IMR-90 (cell line): ENCODE results near the gene GRM8. TPM values are rescaled to one million over a fixed set of nuclear protein-coding genes. Genes with fewer than 3 reads are reported as not detected.

ENCODE experiments used
- ATAC-seq: fragments of 200-7000 bp; cut with Tn5 transposase; 2 replicates; pipeline ENCODE4 v1.9.1; 2020; ENCODE audit warnings: low read depth, mild to moderate bottlenecking, moderate library complexity
- BruUV-seq: library from RNA; stranded (reverse); fragments of 400-500 nt; replicated peaks from 2 replicates; lab custom pipeline; 2021; lab: Mats Ljungman, UMichigan
- CTCF ChIA-PET: fragments of 300-600 bp; formaldehyde crosslinking; extraction: SDS; loops from one replicate; lab custom pipeline; 2021; ENCODE audit warnings: antibody characterized with exemption; lab: Yijun Ruan, JAX
- POLR2A ChIA-PET: fragments of 300-600 bp; sonication (Branson Sonifier 250); formaldehyde crosslinking; loops from one replicate; lab custom pipeline; 2022; ENCODE audit warnings: antibody characterized with exemption; ENCODE audit not compliant: unreplicated experiment; lab: Charles Lee
- DNase-seq: peaks from one replicate; pipeline ENCODE4 v3.0.0; 2013
- H2AFZ ChIP-seq: replicated peaks from 2 replicates; pipeline ENCODE3; 2013; ENCODE audit warnings: low read length, mild to moderate bottlenecking; ENCODE audit not compliant: poor library complexity
- H2AK5ac ChIP-seq: 2 replicates; pipeline ENCODE4 v1.6.1; 2013; ENCODE audit warnings: low read depth, low read length, inconsistent platforms
- H2AK9ac ChIP-seq: replicated peaks from 2 replicates; pipeline ENCODE3; 2013; ENCODE audit warnings: mild to moderate bottlenecking, low read depth, low read length, moderate library complexity; ENCODE audit not compliant: poor library complexity
- H2BK120ac ChIP-seq: 2 replicates; pipeline ENCODE4 v1.6.1; 2013; ENCODE audit warnings: low read depth, low read length, inconsistent platforms
- H2BK15ac ChIP-seq: 3 replicates; pipeline ENCODE4 v1.6.1; 2013; ENCODE audit warnings: low read depth, low read length, inconsistent platforms
- H2BK20ac ChIP-seq: 2 replicates; pipeline ENCODE4 v1.6.1; 2013; ENCODE audit warnings: low read depth, mild to moderate bottlenecking, inconsistent platforms, low read length, moderate library complexity
- H2BK5ac ChIP-seq: 2 replicates; pipeline ENCODE4 v1.6.1; 2013; ENCODE audit warnings: mild to moderate bottlenecking, low read depth, low read length, inconsistent platforms; ENCODE audit not compliant: poor library complexity, severe bottlenecking
- H3K14ac ChIP-seq: replicated peaks from 2 replicates; pipeline ENCODE4 v1.6.1; 2013; ENCODE audit warnings: low read depth, low read length, inconsistent platforms
- H3K18ac ChIP-seq: 2 replicates; pipeline ENCODE4 v1.6.1; 2013; ENCODE audit warnings: low read depth, low read length, control low read depth
- H3K23ac ChIP-seq: 2 replicates; pipeline ENCODE4 v1.6.1; 2013; ENCODE audit warnings: low read depth, low read length, inconsistent platforms
- H3K27ac ChIP-seq: 2 replicates; pipeline ENCODE4 v1.5.1; 2013; ENCODE audit warnings: mild to moderate bottlenecking, control low read depth, low read length; ENCODE audit not compliant: insufficient read depth
- H3K27me3 ChIP-seq: 2 replicates; pipeline ENCODE4 v1.6.1; 2013; ENCODE audit warnings: low read length; ENCODE audit not compliant: control insufficient read depth, insufficient read depth
- H3K36me3 ChIP-seq: 2 replicates; pipeline ENCODE4 v1.6.1; 2013; ENCODE audit warnings: low read length, mixed read lengths; ENCODE audit not compliant: control insufficient read depth, insufficient read depth
- H3K4ac ChIP-seq: 2 replicates; pipeline ENCODE4 v1.6.1; 2013; ENCODE audit warnings: low read depth, low read length, inconsistent platforms
- H3K4me1 ChIP-seq: 2 replicates; pipeline ENCODE4 v1.6.1; 2013; ENCODE audit warnings: low read length, mixed read lengths; ENCODE audit not compliant: control insufficient read depth, insufficient read depth
- H3K4me2 ChIP-seq: 2 replicates; pipeline ENCODE4 v1.6.1; 2013; ENCODE audit warnings: low read depth, mild to moderate bottlenecking, control low read depth, low read length, moderate library complexity
- H3K4me3 ChIP-seq: 2 replicates; pipeline ENCODE4 v1.5.1; 2013; ENCODE audit warnings: low read depth, mild to moderate bottlenecking, control low read depth, low read length, moderate library complexity; ENCODE audit not compliant: insufficient read depth
- H3K56ac ChIP-seq: 2 replicates; pipeline ENCODE4 v1.6.1; 2013; ENCODE audit warnings: low read length, inconsistent platforms; ENCODE audit not compliant: insufficient read depth; ENCODE audit errors: extremely low read depth
- H3K79me1 ChIP-seq, 2 experiments: 2 replicates each; pipeline ENCODE4 v1.6.1; 2013; ENCODE audit warnings: low read length in 2 of 2, inconsistent platforms in 1 of 2, low read depth in 1 of 2
- H3K9ac ChIP-seq: 2 replicates; pipeline ENCODE4 v1.6.1; 2013; ENCODE audit warnings: low read depth, low read length, control low read depth
- H3K9me1 ChIP-seq: 2 replicates; pipeline ENCODE4 v1.6.1; 2013; ENCODE audit warnings: low read length, inconsistent platforms; ENCODE audit not compliant: insufficient read depth
- H3K9me3 ChIP-seq: 2 replicates; pipeline ENCODE4 v1.6.1; 2013; ENCODE audit warnings: low read length; ENCODE audit not compliant: control insufficient read depth, insufficient read depth
- H4K20me1 ChIP-seq: 2 replicates; pipeline ENCODE4 v1.6.1; 2013; ENCODE audit warnings: low read length, inconsistent platforms; ENCODE audit not compliant: insufficient read depth
- H4K5ac ChIP-seq: 2 replicates; pipeline ENCODE4 v1.6.1; 2013; ENCODE audit warnings: mild to moderate bottlenecking, low read depth, low read length, control low read depth
- H4K8ac ChIP-seq, 2 experiments: 2 replicates each; pipeline ENCODE4 v1.6.1; 2013; ENCODE audit warnings: low read depth in 2 of 2, low read length in 2 of 2, control low read depth in 1 of 2, inconsistent platforms in 1 of 2
- H4K91ac ChIP-seq: 2 replicates; pipeline ENCODE4 v1.6.1; 2013; ENCODE audit warnings: low read depth, low read length, inconsistent platforms; ENCODE audit not compliant: insufficient read depth
- BHLHE40 ChIP-seq: fragments of 150-350 bp; IDR thresholded peaks from 2 replicates; pipeline ENCODE4 v1.6.1; 2016; ENCODE audit warnings: mild to moderate bottlenecking, low read depth, low read length
- CEBPB ChIP-seq: IDR thresholded peaks from 2 replicates; pipeline ENCODE4 v1.6.1; 2012; ENCODE audit warnings: low read depth, low read length, improper control_type of control experiment
- CHD1 ChIP-seq: IDR thresholded peaks from 2 replicates; pipeline ENCODE4 v1.6.1; 2012; ENCODE audit warnings: low read depth, low read length, improper control_type of control experiment
- FOS ChIP-seq: fragments of 150-350 bp; IDR thresholded peaks from 2 replicates; pipeline ENCODE4 v1.6.1; 2016; ENCODE audit warnings: low read depth, low read length
- MAFK ChIP-seq: IDR thresholded peaks from 2 replicates; pipeline ENCODE4 v1.6.1; 2012; ENCODE audit warnings: low read depth, low read length, improper control_type of control experiment
- MAZ ChIP-seq: IDR thresholded peaks from 2 replicates; pipeline ENCODE4 v1.6.1; 2012; ENCODE audit warnings: low read depth, mild to moderate bottlenecking, low read length, improper control_type of control experiment, moderate library complexity, borderline replicate concordance
- MXI1 ChIP-seq: IDR thresholded peaks from 2 replicates; pipeline ENCODE4 v1.6.1; 2012; ENCODE audit warnings: low read depth, mild to moderate bottlenecking, low read length, moderate library complexity, borderline replicate concordance
- NFE2L2 ChIP-seq: fragments of 150-350 bp; IDR thresholded peaks from 2 replicates; pipeline ENCODE4 v1.6.1; 2016; ENCODE audit warnings: low read depth, mild to moderate bottlenecking, low read length
- POLR2A ChIP-seq: IDR thresholded peaks from 2 replicates; pipeline ENCODE4 v1.6.1; 2012; ENCODE audit warnings: mild to moderate bottlenecking, low read depth, low read length
- RAD21 ChIP-seq: IDR thresholded peaks from 2 replicates; pipeline ENCODE4 v1.6.1; 2012; ENCODE audit warnings: low read length, improper control_type of control experiment
- RCOR1 ChIP-seq: IDR thresholded peaks from 2 replicates; pipeline ENCODE4 v1.6.1; 2012; ENCODE audit warnings: mild to moderate bottlenecking, low read length, improper control_type of control experiment; ENCODE audit not compliant: insufficient replicate concordance
- RFX5 ChIP-seq: IDR thresholded peaks from 2 replicates; pipeline ENCODE4 v1.8.0; 2012; ENCODE audit warnings: low read depth, mild to moderate bottlenecking, low read length, moderate library complexity
- SMC3 ChIP-seq: fragments of 150-350 bp; IDR thresholded peaks from 2 replicates; pipeline ENCODE4 v1.6.1; 2016; ENCODE audit warnings: low read depth, mild to moderate bottlenecking, antibody characterized with exemption, low read length, moderate library complexity
- WGBS, 2 experiments: methylation state at CpG; one replicate each; pipeline versions ENCODE4 v1.1.5 to v1.1.7; 2013; ENCODE audit warnings: missing lambda C conversion rate in 2 of 2; ENCODE audit not compliant: insufficient read length in 1 of 2; ENCODE audit errors: extremely low coverage in 2 of 2; 5-methylcytosine and 5-hydroxymethylcytosine counted together
- dilution Hi-C: fragments of 300-500 bp; cut with HindIII; formaldehyde crosslinking; loops from one replicate; pipeline ENCODE4 v1.14.3; 2018; ENCODE audit warnings: low sequenced_read_pairs; ENCODE audit not compliant: unreplicated experiment
- in situ Hi-C: fragments of 300-500 bp; cut with MboI; formaldehyde crosslinking; loops from 3 replicates; pipeline ENCODE4 v1.14.3; 2019; ENCODE audit warnings: low sequenced_read_pairs, inconsistent platforms, mixed read lengths
- intact Hi-C: fragments of 100-400 bp; cut with micrococcal nuclease; formaldehyde crosslinking; loops from 2 replicates; pipeline ENCODE4 v1.10.0; 2022
- polyA plus RNA-seq, 3 experiments: library from polyadenylated mRNA; depleted of rRNA; stranded (reverse); fragments of >200 nt; gene quantifications; 2 replicates each; pipeline ENCODE4 v1.2.3, GENCODE V29; 2012; ENCODE audit warnings: low replicate concordance in 1 of 3
- total RNA-seq: library from RNA; depleted of rRNA; stranded (reverse); fragments of >200 nt; gene quantifications from 2 replicates; pipeline ENCODE4 v1.2.3, GENCODE V29; 2012
- TF ChIP-seq, protein P1 (sequence below): fragments of 150-350 bp; IDR thresholded peaks from 2 replicates; pipeline ENCODE4 v1.6.1; 2017; ENCODE audit warnings: mild to moderate bottlenecking, antibody characterized with exemption, low read length, low read depth
- TF ChIP-seq, protein P2 (sequence below): fragments of 150-350 bp; IDR thresholded peaks from 2 replicates; pipeline ENCODE4 v1.6.1; 2016; ENCODE audit warnings: low read depth, mild to moderate bottlenecking, low read length, moderate library complexity, borderline replicate concordance
- TF ChIP-seq, protein P3 (sequence below): conservative IDR thresholded peaks from 2 replicates; pipeline ENCODE4 v1.5.1; 2012; ENCODE audit warnings: mild to moderate bottlenecking, low read depth, low read length, improper control_type of control experiment

GRM8 gene
- total and polyA plus RNA-seq, 2 of the 4 experiments (the other 2 are of a cell fraction), result not detected

DNA sequence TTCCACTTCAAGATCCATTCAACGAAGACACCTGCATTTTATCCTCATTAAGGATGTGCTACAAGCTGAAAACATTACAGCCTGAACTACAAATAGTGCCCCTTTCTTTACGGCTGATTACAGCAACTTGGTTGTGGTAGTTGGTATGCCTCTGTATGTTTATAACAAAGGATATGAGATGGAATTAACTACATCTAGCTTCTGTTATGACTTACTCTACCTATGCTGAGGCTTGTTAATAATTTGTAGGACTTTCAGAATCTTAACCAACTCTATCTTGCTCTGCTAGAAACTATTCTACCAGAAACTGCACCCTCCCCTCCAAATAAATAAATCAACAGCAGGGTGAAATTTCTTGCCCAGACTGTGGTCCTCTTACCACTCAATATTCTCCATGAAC is 448.1 kb downstream of the GRM8 start:
- Histone ChIP-seq H3K4me1 (no peaks in the 10 kb centered on the region), H4K5ac (no peak overlapping the region), H3K79me1 (no peaks in the 10 kb centered on the region), H3K36me3 (no peaks in the 10 kb centered on the region), H2AK9ac (no peak overlapping the region), H4K20me1 (no peaks in the 10 kb centered on the region), H3K18ac (no peak overlapping the region), H3K9me3 (no peaks in the 10 kb centered on the region), H2BK120ac (no peak overlapping the region), H3K27me3 (no peaks in the 10 kb centered on the region), H2AFZ (no peak overlapping the region), H3K56ac (no peak overlapping the region), H2BK20ac (no peak overlapping the region), H3K14ac (no peak overlapping the region), H2AK5ac (no peak overlapping the region), H2BK15ac (no peak overlapping the region), H3K27ac (no peak overlapping the region), H3K4me2 (no peak overlapping the region), H3K9me1 (no peaks in the 10 kb centered on the region), H3K4ac (no peak overlapping the region), H2BK5ac (no peak overlapping the region), H3K9ac (no peak overlapping the region), H4K8ac (no peak overlapping the region), H3K4me3 (no peak overlapping the region), H3K23ac (no peak overlapping the region), H4K91ac (no peak overlapping the region)
- in situ Hi-C loops (loop anchor here (25.0 kb wide), 1 partner anchor 708 kb away; no protein-coding TSS in a partner anchor), intact Hi-C loops (loop anchor here (10.0 kb wide), 1 partner anchor 640 kb away; no protein-coding TSS in a partner anchor), dilution Hi-C loops (no loop called here)
- ChIA-PET CTCF (no interaction called here), POLR2A (interaction anchor here (0.7 kb wide), 1 partner anchor 37 kb away, joined by 3 read pairs; no protein-coding TSS in a partner anchor)
- no TSS peak for BruUV-seq
- WGBS, 2 experiments, result no CpG with 5 or more reads among the region's 2 CpGs
- no peak for ATAC-seq
- DNase-seq, result no peak
- TF ChIP-seq RAD21 (no peak), CEBPB (no peak), NFE2L2 (no peak), CHD1 (no peak), BHLHE40 (no peak), POLR2A (no peak), MAFK (no peak), SMC3 (no peak), RCOR1 (no peak), MAZ (no peak), MXI1 (no peak), FOS (no peak), RFX5 (no peak)
- TF ChIP-seq, protein P1, sequence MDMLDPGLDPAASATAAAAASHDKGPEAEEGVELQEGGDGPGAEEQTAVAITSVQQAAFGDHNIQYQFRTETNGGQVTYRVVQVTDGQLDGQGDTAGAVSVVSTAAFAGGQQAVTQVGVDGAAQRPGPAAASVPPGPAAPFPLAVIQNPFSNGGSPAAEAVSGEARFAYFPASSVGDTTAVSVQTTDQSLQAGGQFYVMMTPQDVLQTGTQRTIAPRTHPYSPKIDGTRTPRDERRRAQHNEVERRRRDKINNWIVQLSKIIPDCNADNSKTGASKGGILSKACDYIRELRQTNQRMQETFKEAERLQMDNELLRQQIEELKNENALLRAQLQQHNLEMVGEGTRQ, result no peak
- TF ChIP-seq, protein P2, sequence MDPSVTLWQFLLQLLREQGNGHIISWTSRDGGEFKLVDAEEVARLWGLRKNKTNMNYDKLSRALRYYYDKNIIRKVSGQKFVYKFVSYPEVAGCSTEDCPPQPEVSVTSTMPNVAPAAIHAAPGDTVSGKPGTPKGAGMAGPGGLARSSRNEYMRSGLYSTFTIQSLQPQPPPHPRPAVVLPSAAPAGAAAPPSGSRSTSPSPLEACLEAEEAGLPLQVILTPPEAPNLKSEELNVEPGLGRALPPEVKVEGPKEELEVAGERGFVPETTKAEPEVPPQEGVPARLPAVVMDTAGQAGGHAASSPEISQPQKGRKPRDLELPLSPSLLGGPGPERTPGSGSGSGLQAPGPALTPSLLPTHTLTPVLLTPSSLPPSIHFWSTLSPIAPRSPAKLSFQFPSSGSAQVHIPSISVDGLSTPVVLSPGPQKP, result no peak
- TF ChIP-seq, protein P3, sequence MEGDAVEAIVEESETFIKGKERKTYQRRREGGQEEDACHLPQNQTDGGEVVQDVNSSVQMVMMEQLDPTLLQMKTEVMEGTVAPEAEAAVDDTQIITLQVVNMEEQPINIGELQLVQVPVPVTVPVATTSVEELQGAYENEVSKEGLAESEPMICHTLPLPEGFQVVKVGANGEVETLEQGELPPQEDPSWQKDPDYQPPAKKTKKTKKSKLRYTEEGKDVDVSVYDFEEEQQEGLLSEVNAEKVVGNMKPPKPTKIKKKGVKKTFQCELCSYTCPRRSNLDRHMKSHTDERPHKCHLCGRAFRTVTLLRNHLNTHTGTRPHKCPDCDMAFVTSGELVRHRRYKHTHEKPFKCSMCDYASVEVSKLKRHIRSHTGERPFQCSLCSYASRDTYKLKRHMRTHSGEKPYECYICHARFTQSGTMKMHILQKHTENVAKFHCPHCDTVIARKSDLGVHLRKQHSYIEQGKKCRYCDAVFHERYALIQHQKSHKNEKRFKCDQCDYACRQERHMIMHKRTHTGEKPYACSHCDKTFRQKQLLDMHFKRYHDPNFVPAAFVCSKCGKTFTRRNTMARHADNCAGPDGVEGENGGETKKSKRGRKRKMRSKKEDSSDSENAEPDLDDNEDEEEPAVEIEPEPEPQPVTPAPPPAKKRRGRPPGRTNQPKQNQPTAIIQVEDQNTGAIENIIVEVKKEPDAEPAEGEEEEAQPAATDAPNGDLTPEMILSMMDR, result no peak
